GM21723 (cell line): Measurements from ENCODE around the gene PLA2G4C.
A peak's percentile ranks its signal among the peaks of the same experiment; 100 is the strongest.

ENCODE experiments used
- ATAC-seq: cut with Tn5 transposase; IDR thresholded peaks from one replicate; pipeline ENCODE4 v1.9.1; 2021; ENCODE audit warnings: mild to moderate bottlenecking, moderate library complexity; ENCODE audit not compliant: unreplicated experiment

The PLA2G4C gene

DNA sequence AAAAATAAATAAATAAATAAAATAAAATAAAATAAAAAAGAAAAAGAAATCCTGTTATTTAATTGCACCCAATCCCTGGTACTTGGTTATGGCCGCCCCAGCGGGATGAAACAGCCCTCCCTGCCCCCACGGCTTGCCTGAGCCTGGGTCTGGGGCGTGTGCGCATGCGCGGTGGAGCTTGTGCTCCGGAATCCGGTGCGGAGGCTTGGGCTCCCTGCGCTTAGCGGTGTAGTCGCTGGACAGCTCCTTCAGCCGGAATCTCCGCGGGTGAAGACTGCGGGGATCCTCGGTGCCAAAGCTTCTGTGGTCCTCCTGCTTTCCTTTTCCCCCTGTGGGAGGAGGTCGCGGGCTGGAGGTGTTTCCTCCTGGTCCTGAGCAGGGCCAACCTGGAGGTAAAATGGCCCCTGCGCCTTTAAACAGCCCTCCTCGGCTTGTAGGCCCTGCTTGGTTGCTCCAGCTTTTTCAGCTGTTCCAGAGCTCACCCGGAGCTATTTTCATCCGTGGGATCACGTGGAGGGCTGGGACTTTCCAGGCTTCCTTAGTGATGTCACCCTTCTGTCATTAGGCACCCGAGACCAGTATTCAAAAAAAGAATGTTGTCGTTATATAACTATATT, at the start of gene PLA2G4C:
PLA2G4C (minus strand) TSS at position 468 of the 617 bp plus-strand sequence. CDS start 4,288 bp downstream, outside the sequence.
- ATAC-seq, result peak; percentile 58

GRCh38 chr19:48158210-48158790, 47.7 kb upstream of the PLA2G4C start:
- ATAC-seq, result no peak

- no peak for ATAC-seq
These were observed 43.4 kb upstream of the PLA2G4C start for GRCh38 chr19:48154003-48154402.

DNA sequence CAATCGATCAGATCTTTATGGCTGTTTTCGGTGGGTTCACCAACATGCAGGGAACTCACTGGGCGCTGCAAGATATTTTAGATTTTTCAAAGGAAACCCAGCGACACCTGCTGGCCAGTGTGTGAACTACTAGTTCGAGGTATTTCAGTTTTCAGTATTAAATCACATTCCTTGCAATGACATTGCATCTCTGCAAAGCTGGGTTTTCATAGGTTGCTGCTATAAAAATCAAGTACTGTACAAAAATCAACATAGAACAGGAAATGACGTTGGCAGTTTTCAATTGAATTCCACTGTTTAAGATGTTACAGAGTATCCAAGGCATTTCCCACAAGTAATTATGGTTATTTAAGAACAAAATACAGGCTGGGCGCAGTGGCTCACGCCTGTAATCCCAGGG, 41.9 kb upstream of the PLA2G4C start:
- no peak for ATAC-seq

GRCh38 chr19:48149430-48149829, 38.8 kb upstream of the PLA2G4C start:
- no peak for ATAC-seq

GRCh38 chr19:48148576-48148975, 38.0 kb upstream of the PLA2G4C start:
- no peak for ATAC-seq

- no peak for ATAC-seq
These were observed 37.1 kb upstream of the PLA2G4C start for GRCh38 chr19:48147597-48148175.

GRCh38 chr19:48139053-48139452, 28.4 kb upstream of the PLA2G4C start:
- no peak for ATAC-seq

GRCh38 chr19:48137411-48137810, 26.8 kb upstream of the PLA2G4C start:
- ATAC-seq, result no peak

GRCh38 chr19:48136547-48136946, 25.9 kb upstream of the PLA2G4C start:
- ATAC-seq, result no peak

GRCh38 chr19:48135411-48135810, 24.8 kb upstream of the PLA2G4C start:
- ATAC-seq, result no peak

DNA sequence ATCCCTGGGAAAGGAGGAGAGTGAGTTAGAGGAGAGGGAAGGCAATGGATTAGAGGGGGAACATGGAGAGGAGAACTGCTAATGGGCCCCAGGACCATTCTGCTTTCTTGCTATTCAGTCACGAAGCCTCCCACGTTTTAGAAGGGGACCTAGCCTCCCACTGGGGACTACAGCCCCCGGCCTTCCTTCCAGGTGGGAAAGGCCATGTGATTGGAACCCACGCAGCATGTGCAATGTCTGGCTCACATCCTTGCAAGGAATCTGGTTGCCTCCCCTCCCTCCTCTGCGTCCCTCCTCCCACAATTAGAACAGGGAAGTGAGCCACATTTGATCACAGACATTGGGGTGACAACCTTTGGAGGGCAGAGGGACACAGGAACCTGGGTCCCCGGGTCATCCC, 22.5 kb upstream of the PLA2G4C start:
- no peak for ATAC-seq

GRCh38 chr19:48127561-48127960, 16.9 kb upstream of the PLA2G4C start:
- no peak for ATAC-seq

GRCh38 chr19:48123907-48124651, 13.5 kb upstream of the PLA2G4C start:
- no peak for ATAC-seq

GRCh38 chr19:48122421-48122820, 11.8 kb upstream of the PLA2G4C start:
- no peak for ATAC-seq

GRCh38 chr19:48121909-48122371, 11.3 kb upstream of the PLA2G4C start:
- no peak for ATAC-seq

DNA sequence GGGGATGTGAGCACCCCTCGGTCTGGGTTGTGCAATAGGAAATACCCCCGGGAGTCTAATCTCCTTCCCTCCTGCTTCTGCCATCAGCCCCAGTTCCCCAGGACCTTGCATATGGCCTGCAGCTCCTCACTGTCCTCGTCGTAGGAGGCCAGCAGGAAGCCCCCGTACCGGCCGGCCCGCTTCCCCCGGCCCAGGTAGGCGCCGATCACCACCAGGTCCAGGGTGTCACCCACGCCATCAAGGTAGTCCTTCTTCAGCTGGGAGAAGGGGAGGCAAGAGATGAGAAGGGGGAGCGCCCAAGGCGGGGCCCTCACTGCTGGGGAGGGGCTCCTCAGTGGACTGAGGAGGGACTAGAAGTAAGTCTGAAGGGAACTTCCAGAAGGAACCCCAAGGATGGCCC, 10.4 kb upstream of the PLA2G4C start:
- no peak for ATAC-seq

- ATAC-seq, result no peak
These were observed 9.9 kb upstream of the PLA2G4C start for GRCh38 chr19:48120505-48120904.

GRCh38 chr19:48118131-48118517, 7.5 kb upstream of the PLA2G4C start:
- no peak for ATAC-seq

DNA sequence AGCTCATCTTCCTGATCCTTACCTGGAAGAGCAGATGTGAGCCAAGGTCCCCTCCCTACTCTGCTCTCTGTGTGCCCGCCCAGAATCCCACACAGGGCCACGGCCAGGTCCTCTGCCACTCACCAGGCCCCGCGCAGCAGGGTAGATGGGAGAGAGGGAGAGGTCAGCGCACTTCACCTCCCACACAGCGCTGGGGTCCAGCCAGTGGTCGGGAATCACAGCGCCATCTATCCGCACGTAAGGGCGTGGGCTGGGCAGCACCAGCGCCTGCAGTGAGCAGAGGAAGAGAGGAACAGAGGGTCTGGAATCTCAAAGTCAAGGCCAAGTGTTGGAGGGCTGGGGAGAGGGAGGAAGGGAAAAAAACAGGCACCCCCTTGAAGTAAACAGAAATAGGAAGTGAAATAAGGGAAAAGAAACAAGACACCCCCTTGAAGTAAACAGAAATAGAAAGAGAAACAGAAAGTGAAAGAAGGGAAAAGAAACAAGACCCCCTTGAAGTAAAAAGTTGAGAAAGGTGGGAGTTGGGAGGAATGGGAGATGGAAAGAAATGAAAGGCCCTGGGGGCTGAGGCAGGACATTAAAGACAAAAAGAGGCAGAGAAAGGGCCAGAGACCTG, 7.0 kb upstream of the PLA2G4C start:
- no peak for ATAC-seq

DNA sequence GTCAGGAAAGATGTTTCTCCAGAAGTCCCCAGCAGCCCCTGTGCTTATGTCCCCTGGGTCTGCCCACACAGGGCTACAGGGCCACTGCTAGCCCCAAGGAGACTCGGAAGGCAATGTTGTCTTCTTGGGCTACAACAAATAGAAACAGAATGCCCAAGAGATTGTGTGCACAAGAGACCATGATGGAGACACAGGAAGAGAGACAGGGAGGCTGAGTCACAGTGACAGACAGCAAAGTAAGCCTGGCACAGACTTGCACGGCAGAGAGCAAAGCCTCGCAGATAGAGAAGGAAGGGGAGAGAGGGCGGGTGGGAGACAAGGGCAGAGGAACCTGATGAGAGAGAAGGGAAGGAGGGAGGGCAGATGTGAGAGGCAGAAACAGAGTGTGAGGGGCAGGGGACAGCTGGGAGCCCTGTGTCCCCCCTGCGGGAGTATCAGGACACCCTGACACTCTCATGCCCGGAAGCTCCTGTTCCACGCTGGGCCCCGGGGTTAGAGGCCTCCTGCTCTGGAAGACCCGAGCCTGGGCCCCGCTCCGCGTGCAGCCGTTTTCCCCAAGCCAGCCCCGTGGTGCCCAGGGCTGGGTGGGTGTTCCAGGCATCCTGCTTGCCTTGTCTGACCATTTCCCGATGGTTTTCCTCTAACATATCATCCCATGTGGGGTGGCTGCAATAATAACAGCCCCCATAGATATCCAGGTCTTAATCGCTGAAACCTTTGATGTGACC, 2.7 kb upstream of the PLA2G4C start:
- ATAC-seq, result no peak
